Activated CD4-positive, alpha-beta T cell treated with anti-CD3 and anti-CD28 coated beads for 4 hours (primary cell): ENCODE results near the gene CUL4A.
"Not testable (repeated sequence)": the region's sequence is repeated elsewhere in the genome, so short reads cannot be mapped to it uniquely, and the experiment has no call there.

ENCODE experiments used
- DNase-seq, 2 donors: peaks; one replicate each; pipeline ENCODE4 v3.0.0-alpha.2; 2020

Gene CUL4A

GRCh38 chr13:113209759-113210421 lies 477 bp downstream of the CUL4A start:
- DNase-seq, result peak; percentile 65 to 72

- no peak for DNase-seq
These were observed 1.4 kb downstream of the CUL4A start for GRCh38 chr13:113210833-113211232.

- DNase-seq, result no peak
These were observed 2.4 kb downstream of the CUL4A start for GRCh38 chr13:113211774-113212173.

DNA sequence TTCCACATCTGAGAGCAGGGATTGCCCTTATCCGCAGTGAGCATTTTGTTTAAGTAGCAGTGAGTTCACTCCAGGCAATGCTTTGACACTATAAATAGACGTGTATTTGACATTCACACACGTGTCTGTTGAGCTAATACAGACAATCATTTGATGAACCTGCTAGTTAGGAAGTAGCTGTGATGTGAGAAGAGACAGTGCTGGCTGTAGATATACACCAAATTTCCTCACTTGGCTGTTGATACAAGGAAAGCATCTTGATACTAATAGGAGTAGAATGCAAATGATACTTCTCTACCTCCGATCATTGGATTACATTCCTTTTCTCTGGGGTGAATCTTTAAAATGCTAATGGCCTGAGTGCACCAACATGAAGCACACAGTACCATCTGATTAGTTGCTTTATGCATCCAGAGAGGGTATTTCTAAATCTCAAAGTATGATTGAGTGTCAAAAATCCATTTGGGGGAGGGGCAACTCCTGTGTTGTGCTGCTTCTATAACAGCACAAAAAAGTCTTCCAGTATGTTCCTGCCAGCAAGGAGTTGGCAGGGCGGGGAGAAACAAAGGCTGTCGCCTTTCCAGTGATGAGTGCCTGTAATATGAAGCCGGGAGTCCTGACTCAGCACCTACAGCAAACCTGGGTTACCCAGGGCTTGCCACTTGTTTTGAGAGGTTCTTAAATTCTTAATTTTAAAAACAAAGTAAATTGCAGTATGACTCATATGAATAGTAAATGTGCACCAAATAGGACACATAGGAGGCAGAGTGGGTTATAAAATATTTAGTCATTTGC lies 7.0 kb downstream of the CUL4A start:
- no peak for DNase-seq

GRCh38 chr13:113218586-113218985 lies 9.2 kb downstream of the CUL4A start:
- no peak for DNase-seq

DNA sequence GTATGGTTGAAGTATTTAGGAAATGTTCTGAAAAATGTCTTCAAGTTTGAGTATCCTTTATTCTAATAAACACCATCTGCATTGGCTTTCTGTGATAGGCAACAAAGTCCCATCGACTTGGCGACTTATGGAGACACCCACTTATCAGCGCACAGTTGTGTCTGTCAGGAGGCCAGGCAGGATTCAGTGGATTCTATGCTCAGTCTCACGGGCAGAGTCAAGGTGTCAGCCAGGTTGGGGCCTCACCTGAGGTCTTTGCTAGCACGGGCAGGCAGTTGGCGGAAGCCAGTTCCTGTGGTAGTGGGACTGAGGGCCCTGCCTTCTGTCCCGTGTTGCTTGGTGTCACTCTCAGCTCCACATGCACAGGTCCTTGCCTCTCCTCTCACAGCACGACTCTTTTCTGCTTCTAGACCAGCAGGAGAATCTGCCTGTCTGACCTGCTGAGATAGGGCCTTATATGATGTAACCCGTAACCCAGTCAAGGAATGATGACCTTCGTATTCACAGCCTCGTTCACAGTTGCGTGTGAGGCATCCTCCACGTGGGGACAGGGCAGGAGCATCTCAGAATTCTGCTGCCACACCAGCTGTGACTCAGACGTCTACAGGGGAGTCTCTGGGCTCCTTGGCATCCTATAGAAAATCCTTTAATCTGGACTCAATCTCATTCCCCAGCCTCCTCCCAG lies 10.0 kb downstream of the CUL4A start:
- DNase-seq, result no peak

- DNase-seq, result no peak
These were observed 10.8 kb downstream of the CUL4A start for GRCh38 chr13:113220141-113220598.

- no peak for DNase-seq
These were observed 11.5 kb downstream of the CUL4A start for GRCh38 chr13:113220877-113221276.

DNA sequence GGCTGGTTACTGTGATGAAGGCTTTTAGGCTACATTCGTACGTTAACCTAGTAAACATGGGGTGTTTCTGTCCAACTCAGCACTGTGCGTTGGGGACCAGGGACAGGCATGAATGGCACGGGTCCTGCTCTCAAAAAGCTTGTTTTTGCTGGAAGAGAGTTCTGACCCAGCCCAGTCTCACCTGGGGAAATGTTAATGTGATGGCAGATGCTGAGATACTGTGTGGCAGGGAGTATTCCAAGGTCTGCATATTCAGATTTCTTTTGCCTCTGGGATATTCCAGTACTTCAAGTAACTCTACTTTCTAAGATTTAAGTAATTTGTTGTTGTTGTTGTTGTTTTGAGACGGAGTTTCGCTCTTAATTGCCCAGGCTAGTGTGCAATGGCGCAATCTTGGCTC lies 13.7 kb downstream of the CUL4A start:
- DNase-seq, result no peak

- DNase-seq, result no peak
These were observed 15.1 kb downstream of the CUL4A start for GRCh38 chr13:113224486-113224885.

DNA sequence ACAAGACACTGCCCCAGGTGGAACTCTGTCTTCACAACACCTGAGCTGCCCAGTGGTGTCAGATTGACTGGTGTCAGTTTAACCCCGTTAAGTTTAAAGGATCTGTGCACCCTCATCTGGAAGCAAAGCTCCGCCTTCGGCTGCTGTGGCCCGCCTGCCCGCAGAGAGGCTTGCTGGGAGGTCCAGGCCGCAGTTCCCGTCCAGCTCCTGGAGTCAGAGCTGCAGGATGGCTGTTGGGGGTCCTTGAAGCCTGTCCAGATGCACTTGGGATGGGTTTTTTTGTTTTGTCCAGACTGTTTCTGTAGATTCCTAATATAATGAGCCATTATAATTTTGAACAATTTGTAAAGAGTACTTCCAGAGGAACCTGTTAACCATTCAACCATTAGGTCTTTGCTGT lies 16.1 kb downstream of the CUL4A start:
- no peak for DNase-seq

- DNase-seq, result no peak
These were observed 17.5 kb downstream of the CUL4A start for GRCh38 chr13:113226873-113227450.

GRCh38 chr13:113229161-113229560 lies 19.7 kb downstream of the CUL4A start:
- no peak for DNase-seq

DNA sequence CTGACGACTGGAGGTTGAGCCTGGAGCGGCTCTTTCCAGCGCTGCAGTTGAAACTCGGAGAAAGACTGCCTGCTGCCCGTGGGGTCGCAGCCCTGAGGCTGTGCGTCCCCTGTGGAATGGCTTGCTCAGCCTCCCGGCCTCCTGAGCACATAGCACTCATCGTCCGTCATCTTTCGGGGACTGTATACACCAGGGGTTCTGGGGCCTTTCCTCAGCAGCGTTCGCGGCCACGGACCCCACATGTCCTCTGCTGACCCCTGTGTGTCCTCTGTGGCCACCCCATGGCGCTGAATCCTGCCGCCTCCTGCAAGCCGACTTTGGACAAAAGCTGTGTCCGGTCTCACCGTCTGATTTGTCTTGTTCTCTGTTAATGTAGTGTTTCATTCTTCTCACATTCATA lies 20.4 kb downstream of the CUL4A start:
- DNase-seq, result no peak

- peak; percentile 36 to 52 for DNase-seq
These were observed 22.1 kb downstream of the CUL4A start for GRCh38 chr13:113231306-113232207.

DNA sequence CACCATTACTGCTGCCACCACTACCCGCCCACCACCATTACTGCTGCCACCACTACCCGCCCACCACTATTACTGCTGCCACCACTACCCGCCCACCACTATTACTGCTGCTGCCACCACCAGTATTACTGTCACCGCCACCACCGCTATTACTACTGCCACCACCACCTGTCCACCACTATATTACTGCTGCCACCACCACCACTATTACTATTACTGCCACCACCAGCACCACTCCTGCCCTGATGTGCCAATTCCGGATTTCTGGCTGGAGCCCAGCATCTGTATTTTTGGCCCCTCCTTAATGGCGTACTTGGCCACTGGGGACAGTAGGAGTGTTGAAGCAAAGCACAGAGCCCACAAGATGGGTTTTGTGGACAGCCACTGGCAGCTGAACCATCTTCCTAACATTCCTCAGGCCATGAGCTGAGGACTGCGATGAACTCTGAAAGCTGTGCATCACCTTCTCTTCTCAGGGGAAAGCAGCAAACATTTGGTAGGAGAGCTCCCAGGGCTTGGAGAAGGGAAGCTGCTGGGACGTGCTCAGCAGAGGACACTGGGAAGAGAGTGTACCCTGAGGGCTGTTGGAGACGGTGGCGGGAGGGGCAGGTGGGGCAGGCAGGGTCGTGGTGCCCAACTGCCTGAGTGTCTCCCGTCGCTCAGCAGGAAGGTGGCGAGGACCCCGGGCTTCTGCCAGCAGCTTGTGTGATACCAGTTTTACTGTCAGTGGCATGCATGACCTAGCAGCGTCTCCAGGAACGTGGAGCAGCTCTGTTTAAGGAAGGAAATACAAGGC lies 23.0 kb downstream of the CUL4A start:
- DNase-seq, result no peak

- DNase-seq, result no peak
These were observed 23.7 kb downstream of the CUL4A start for GRCh38 chr13:113233101-113233500.

DNA sequence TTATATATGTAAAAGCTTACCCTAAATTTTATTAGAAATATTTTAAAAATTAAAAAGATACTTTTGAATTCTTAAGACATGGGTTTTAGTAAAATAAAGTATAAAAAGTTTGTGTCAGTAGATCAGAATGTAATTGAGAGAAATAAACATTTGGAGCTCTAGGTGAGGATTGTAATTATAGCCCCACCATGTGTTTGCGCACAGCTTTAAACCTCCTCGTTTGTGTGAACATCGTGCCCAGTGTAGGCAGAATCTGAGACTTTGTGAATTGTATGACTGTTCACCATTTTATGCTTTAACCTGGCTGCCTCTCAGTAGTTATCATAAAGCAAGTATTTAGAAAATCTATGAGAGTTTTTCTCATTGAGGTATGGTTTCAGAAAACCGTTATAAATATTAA lies 29.1 kb downstream of the CUL4A start:
- no peak for DNase-seq

DNA sequence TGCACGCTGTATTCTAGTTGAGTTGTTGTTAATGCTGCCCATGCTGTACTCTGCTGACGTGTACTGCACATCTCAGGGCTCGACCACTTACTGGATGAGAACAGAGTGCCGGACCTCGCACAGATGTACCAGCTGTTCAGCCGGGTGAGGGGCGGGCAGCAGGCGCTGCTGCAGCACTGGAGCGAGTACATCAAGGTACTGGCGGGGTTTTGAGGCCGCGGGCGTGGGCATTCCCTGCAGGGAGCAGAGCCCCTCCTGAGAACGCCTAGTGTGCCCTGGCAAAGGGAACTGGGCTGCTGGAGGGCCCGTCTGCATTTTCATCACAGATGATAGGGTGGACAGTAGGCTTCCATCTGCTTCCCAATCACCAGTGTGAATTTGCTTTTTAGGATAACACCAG lies 29.9 kb downstream of the CUL4A start:
- no peak for DNase-seq

DNA sequence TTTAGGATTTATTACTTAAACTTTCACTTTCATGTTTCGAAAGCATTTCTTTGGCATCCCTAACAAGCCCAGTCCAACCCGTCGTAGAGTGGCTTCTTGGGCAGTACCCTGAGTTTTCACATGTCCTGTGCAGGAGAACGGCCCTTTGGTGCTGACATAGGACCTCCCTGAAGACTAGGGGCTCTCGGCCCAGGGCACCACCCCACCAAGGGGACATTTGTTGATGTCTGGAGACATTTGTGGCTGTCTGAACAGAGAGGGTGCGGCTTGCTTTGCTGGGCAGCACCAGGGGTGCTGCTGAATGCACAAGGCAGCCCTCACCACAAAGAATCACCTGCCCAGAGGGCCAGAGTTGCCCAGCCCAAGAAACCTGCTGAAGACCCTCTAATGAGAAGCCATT lies 30.6 kb downstream of the CUL4A start:
- DNase-seq, result no peak

DNA sequence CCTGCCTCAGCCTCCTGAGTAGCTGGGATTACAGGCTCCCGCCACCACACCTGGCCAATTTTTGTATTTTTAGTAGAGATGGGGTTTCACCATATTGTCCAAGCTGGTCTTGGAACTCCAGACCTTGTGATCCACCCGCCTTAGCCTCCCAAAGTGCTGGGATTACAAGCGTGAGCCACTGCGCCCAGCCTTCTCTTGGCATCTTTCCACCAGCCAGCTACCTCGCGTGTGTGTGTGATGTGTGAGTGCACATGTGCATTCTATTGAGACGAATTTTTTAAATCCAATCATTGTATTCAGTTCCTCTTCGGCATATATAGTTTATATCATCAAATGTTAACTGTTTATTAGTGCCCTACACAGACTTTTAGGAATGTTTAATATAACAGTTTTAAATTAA lies 32.2 kb downstream of the CUL4A start:
- not testable (repeated sequence) for DNase-seq

- DNase-seq, result no peak
These were observed 34.4 kb downstream of the CUL4A start for GRCh38 chr13:113243847-113244246.
